NCI-H1048 (cell line): ENCODE data around the gene ZNF503.

Source experiments
- DNase-seq: peaks from one replicate; lab custom pipeline; 2025; lab: John Stamatoyannopoulos, UW

The ZNF503 gene

DNA sequence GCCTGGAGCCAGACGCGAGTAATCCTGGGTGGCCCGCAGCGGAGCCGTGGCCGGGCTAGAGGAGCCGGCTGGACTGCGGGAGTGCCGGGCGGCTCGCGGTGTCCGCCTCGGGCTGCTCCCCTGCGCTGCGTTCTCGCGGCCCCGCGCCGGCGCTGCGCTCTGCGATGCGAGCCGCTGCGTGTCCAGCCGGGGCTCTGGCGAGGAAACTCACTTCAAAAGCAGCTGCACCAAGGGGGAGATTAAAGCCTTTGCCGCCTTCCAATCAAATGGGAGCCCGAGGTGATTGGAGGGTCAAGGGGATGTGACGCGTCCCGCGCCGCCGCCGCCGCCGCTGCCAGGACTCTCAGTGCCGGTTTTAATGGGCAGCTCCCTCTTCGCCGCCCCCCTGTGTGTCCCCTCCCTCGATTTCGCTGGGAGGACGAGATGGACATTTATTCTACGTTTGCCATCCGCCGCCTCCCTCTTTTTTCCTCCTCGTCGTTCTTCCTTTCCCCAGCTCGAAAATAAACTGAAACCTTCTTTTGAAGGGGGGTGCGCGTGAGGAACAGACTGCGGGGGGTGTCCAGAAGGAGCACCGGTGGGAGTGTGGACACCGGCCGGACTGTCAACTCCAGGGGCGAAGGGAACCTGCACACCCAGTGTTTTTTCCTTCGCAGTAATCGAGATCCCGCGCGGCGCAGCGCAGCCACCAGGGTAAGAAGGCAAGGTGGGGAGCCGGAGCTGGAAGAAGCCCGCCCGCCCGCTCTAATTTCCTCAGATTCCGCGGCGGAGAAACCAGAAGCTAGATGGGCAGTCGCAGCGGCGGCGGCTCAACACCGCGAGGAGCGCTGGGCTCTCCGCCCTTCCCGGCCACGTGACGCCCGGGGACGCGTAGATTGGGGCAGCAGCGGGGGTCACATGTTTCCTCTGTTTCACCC, at the start of gene ZNF503:
Gene ZNF503, minus strand, starts transcription at position 196 of the 917 bp plus-strand sequence. CDS start 345 bp downstream, outside the sequence.
- peak; percentile 94 for DNase-seq

DNA sequence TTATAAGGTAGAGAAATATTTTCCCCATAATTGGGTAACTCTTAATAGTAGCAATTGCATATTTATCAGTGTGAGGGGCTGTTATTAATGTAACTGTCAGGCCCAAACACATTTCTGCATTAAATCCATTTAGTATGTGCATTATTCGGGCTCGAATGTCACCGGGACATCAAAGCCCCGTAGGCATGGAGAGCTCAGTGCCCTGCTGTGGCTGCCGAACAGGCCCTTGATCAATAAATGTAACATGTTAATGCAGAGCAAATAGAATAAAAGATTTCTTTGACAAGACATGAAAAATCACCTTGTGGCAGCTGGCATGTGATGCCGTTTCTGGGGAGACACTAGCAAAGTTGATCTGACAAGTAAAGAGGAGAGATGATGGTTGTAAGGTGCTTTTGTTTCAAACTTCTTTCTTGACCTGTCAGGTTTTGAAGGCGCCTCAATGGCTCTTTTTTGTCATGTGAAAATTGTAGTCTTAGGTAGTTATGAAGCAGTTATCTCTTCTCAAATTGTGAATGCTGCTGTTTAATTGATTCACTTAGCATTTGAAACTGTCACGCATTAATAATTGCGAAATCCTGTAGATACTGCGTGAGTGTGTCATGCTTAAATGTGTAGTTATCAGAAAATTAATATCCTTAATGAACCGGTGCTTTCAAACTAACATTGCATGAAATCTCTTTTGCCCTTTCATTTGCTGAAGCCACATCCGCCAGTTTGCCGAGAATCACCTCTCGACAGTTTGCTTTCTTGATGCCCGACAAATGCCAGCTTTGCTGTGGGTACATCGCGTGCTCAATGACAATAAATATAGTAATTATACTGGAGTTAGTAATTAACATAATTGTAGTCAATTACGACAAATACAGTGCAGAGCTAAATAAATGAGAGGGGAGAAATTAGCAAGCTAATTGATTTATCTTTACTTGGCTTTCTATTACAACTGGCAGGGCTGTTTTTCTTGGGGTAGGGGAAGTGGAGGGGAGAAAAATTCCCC, 49.4 kb upstream of the ZNF503 start:
- DNase-seq, result no peak

GRCh38 chr10:75450075-75450445, 48.5 kb upstream of the ZNF503 start:
- DNase-seq, result no peak

DNA sequence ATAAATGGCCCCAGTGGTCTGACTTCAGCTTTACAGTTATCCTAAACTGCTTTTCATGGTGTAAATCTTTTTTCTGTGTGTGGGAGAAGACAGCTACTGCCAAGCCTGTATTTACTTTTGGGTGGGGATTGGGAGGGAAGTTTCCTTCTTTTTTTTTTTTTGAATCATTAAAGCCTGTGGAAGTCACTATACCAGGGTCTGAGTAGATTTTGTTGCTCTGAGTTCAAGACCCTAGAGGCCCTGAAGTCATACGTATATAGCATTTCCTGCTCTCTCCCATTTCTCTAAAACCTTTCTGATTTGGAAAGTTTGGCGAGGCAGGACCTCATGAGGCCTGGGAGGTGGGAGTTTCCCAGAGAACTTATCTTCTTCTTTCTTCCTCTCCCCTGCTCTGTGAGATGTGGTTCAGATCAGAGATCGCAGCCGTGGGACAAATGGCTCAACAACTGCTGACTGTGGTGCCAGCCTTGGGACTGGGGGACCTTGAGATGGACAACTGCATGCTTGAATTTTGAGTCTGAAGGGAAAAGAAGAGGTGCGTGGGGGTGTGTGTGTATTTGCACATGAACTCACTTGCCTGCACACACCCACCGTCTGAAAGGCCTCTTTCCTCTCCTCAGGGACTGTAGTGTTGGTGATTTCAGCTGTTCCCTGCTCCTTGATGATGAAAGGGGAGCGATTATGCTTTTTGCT, 48.0 kb upstream of the ZNF503 start:
- DNase-seq, result no peak

DNA sequence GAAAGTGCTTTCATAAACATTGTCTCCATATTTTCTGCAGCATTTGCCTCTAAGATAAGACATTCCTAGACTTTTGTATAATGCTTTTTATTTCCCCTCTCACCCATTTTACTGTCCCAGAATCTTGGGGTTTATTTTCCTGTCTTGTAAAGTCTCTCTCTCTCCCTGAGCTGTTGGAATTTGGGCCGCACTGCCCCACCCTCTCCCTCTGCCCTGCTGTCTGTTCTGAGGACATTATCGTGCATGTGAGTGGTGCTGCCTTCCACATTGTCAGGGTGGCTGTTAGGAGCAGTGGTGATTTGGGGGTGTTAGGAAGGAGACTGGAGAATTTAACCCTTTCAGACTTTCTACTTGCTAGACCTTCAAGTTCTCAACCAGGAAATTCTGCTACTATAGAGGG, 46.6 kb upstream of the ZNF503 start:
- no peak for DNase-seq

- no peak for DNase-seq
Observed at GRCh38 chr10:75446508-75446907, 44.9 kb upstream of the ZNF503 start.

GRCh38 chr10:75444781-75445386, 43.3 kb upstream of the ZNF503 start:
- DNase-seq, result no peak

GRCh38 chr10:75443362-75443761, 41.8 kb upstream of the ZNF503 start:
- DNase-seq, result no peak

DNA sequence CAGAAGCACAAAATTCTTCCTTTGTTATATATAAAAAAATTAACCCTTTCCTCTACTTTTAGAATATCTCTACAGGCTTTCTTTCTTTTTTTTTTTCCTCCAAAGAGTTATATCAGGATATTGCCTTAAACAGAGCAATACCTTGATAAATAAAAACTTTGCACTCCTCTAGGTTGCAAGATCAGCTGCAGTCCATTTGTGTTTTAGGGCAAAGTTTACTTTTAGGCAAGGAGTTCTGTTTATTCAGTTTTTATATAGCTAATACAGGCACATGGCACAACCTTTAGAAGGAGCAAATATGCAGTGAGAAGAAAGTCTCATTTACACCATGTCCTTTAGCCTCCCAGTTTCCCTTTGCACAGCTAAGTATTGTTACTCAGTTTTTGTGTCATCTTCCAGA, 40.1 kb upstream of the ZNF503 start:
- DNase-seq, result no peak

GRCh38 chr10:75441196-75441595, 39.6 kb upstream of the ZNF503 start:
- DNase-seq, result no peak

DNA sequence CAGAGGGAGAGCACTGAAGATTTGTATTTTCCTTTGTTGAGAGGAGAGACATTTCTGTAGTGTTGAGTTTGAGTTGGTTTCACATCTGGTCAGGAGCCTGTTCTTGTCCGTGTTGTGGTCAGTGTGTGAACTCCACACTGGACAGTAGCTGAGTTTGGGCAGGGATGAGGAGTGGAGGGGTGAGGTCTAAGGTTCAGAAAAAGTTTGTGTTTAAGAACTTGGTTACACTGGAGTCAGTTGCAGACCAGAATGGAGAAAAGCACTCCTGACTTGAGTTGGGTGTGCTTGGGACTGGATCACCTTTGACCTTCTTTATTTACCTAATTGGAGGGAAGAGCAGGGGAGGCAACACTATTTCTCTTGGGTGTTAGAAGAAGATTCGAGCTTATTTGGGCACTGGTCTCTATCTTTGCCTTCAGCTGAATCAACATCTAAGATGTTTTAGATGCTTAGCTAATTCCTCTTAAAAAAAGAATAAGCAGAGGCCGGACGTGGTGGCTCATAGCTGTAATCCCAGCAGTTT, 38.8 kb upstream of the ZNF503 start:
- no peak for DNase-seq

DNA sequence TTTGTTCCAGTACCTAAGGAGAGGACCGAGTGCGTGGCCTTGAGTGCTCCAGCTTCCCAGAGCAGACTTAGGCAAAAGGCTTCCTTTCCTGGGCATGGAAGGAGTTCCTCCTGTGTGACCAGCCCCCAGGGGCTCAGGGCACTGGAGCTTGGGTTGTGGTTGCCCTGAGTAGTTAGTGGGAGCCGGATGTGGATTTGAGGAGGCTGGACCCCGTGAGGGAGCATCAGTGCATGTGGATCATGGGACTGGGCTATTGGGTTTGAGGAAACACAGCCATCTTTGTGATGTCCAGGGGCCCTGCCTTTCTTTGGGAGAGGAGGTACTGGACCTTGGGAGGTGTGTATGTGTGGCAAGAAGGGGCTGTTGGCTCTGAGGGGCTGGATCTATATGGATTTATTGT, 38.2 kb upstream of the ZNF503 start:
- no peak for DNase-seq

DNA sequence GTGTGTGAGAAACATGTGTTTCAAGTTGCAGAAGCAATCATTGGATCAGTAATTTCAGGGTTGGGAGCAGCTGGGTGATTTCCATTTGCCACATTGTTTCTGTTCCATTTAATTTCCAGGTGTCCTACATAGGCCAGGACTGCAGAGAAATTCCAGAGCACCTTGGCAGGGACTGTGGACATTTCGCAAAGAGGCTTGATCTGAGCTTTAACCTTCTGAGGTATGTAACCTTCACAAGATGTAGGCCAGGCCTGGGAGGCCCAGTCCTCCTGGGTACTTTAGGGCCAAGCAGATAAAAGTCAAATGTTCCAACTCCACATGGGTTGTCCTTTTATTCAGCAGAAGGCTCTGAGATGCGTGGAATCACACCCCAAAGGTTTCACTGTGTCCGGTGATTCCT, 36.7 kb upstream of the ZNF503 start:
- no peak for DNase-seq

DNA sequence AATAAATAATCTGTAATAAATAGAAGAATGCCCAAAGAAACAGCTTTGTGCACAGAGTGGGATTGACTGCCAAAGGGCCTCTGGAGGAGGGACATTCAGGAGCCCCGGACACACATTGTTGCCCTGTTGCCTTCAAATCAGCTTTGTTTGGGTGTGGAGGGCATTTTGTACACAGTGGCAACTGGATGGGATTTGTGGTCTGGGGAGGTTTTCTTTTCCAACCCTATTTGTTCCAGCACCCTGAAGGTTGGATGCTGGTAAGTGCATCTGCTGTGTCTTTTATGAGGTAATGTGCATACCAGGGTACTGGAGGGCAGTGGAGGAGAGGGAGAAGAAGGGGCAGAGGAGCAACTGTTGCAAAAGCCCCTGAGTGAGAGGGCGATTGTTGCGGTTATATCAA, 36.1 kb upstream of the ZNF503 start:
- no peak for DNase-seq

GRCh38 chr10:75436896-75437295, 35.3 kb upstream of the ZNF503 start:
- no peak for DNase-seq

GRCh38 chr10:75435291-75435690, 33.7 kb upstream of the ZNF503 start:
- no peak for DNase-seq

DNA sequence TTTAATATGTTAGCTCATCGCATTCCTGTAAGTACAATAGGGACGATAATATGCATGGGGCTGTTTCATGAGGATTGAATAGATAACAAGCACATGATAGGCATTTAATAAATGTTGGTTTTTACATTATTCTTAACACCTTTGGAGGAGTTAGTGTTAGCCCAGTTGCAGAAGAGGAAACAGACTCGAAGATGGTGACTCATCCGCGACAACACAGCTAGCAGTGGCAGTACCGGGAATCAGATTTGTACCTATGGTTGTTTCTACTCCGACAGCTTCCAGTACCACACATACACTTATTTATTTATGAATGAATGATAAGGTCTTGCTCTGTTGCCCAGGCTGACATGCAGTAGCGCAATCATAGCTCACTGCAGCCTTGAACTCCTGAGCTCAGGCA, 32.7 kb upstream of the ZNF503 start:
- no peak for DNase-seq

DNA sequence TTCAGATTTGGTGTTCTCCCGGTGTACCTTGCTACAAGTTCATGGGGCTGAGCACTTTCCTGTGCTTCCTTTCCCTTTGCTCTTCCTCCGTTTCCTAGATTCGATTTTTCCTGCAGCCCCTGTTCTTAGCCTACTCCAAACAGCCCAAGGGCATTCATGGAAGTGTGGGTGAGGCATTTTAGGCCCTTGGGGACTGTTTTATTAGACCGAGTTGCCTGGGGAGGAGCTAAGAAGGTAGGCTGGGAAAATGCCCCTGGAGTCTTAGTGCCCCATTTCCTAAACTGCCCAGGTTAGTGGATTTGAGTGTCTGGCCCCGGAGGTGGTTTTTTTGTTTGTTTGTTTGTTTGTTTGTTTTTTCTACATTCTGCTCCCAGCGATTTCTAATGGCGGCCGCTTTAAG, 31.7 kb upstream of the ZNF503 start:
- DNase-seq, result no peak

DNA sequence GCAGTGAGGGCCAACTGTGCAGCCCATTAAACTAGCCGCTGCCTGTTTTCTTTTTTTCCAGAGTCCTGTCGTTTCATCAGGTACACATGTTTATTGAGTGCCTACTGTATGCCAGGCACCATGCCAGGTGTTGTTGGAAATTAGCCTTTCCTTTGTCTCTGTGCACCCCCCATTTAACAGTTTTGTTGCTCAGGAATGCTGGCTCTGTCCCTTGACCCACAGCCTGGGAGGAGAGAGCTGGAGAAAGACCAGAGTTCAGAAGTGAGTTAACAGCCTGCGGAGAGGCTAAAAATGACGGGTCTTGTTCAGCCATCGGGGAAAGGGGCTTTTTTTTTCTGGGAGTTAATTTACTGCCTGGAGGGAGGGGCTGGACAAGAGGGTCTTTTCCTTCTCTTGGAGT, 31.2 kb upstream of the ZNF503 start:
- DNase-seq, result no peak

GRCh38 chr10:75432176-75432575, 30.6 kb upstream of the ZNF503 start:
- no peak for DNase-seq
